GM12892 (cell line): ENCODE data around the gene SLC24A3.

Experiments
- POLR2A ChIP-seq: IDR thresholded peaks from 2 replicates; pipeline ENCODE4 v1.6.1; 2011; ENCODE audit warnings: low read depth, low read length, control low read depth
- POLR2AphosphoS5 ChIP-seq: IDR thresholded peaks from 2 replicates; pipeline ENCODE4 v1.6.1; 2011; ENCODE audit warnings: low read depth, low read length, control low read depth

DNA sequence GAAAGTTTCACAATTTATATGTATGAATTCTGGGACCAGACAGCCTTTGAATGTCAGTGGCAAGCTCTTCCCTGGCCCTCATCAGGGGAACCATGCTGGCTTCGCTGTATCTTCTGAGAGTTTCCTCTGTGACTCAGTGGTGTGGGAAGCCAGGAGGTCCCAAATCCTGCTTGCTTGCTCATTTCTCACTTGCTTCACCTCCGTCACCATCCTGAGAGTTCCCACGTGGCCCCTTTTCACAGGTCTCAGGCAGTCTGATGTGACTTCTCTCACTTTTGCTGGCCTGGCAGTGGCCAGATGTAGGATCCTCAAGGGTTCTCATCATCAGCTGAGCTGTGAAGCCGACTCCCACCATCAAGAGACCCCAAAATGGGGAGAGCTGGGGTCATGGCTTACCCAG is 517.2 kb downstream of the SLC24A3 start:
- TF ChIP-seq POLR2AphosphoS5 (no peak), POLR2A (no peak)
